ENCODE results near the gene SMG9.
"Not testable (repeated sequence)": the region's sequence is repeated elsewhere in the genome, so short reads cannot be mapped to it uniquely, and the experiment has no call there.

SMG9 gene

DNA sequence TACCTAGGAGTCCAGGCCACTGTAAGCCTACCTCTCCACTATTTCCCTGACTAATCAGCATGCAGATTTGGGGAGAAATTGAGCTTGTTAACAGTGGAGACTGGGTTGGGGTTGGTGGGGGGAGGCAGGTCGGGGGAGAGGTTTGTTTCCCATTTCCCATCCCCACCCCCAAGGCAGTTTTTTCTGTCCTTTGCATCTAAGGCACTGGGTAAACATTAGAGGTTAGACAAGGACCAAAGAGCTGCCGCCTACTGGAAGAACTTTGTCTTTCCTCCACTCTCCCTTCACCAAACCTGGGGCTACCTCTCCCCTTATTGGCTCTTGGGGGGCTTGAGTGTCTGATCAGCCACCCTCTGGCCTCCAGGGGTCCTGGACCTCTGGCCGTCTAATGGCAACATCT is 25.1 kb upstream of the SMG9 start:
- no peak for DNase-seq

- peak; percentile 25 to 67 for DNase-seq
These were observed 24.5 kb upstream of the SMG9 start for GRCh38 chr19:43779147-43779819.

- DNase-seq: no peak
These were observed 23.9 kb upstream of the SMG9 start for GRCh38 chr19:43778651-43779050.

- DNase-seq: peak in 1 of 2 donors; percentile 31
These were observed 22.5 kb upstream of the SMG9 start for GRCh38 chr19:43777163-43777695.

DNA sequence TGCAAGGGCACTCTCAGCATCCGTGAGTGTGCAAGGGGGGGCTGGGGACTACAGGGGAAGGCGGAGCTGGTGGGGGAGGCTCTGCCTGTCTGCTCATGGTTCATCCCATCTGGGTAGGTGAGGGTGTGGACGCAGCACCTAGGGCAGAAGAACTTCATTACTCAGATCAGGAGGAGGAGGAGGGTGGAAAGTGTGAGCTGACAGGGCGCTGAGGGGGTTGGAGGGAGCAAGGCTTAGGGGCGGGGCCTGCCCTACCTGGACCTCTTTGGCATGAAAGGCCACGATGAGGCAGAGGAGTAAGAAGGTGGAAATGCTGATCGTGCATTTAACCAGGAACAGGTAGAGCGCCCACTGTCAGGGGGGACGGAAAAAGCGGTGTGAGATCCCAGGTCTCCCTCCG is 21.5 kb upstream of the SMG9 start:
- DNase-seq: no peak

DNA sequence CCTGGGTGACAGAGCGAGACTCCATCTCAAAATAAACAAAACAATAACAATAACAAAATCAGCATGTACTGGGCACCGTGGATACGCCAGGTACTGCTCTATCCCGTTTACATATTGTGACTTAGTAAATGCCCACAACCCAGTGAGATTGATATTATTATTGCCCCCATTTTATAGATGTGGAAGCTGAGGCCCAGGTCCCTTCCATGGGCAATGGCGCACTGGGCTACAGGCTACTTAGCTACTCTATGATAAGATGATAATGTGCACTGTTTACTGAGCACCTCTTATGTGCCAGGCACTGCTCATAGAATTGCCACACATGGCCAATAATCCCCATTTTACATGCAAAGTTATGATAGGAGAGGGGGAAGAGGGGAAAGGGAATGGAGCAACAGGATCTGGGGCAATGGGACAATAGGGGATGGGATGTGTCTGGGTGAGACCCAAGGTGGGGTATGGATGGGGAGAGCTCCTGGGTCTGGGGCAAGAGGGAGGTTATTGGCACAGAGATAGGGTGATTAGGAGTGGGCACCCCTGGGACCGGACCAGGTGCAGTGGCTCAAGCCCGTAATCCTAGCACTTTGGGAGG is 20.6 kb upstream of the SMG9 start:
- DNase-seq: no peak

- not testable (repeated sequence) for DNase-seq
These were observed 20.1 kb upstream of the SMG9 start for GRCh38 chr19:43774940-43775258.

DNA sequence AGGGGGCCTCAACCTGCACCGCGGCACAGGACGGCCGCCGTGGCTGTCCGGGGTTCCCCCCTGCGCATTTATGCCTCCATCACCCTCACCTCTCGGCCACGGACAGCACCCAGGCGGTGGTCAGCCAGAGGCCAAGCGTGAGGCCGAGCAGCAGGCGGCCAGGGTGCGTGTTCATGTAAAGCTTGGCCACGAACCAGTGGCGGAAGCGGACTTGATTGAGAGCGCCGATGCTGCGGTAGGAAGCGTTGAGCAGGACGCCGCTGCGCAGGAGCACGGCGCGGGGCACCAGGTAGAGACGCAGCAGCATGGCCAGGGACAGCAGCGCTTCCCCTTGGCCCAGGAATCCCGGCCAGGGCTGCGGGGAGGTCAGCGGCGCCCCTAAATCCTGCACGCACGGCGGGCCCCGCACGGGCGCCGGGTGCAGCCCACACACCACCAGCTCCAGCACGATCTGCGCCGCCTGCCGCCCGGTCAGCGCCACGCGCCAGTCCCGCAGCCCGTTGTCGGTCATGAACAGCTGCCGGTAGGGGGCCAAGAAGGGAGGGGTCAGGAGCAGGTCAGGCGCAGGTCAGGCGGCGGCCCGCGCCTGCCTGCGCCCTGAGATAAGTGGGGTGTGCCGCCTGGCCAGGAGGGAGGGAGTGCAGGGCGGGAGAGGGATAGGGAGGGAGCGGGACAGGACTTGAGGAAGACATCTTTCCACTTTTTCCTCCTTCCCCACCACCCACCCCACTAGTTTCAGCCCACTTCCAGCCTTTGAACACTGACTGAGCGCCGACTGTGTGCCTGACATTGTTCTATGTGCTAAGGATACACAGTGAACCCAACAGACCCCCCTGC is 19.6 kb upstream of the SMG9 start:
- DNase-seq: peak; percentile 26 to 45

DNA sequence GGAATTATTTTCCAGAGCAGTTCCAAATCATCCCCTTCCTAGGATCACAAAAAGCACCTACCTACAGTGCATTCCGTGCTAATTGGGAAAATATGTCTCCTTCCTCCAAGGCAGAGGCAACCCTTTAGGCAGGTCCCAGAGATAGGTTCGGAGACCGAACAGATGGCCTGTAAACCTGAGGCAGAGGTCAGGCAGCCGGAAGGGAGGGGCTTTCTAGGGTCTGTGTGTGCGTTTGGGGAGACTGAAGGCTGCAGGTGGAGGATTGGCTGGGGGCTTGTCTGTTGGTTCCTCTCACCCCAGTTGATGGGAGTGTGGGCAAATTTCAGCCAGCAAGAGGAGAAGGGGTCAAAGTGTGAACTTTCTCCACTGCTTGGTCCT is 19.0 kb upstream of the SMG9 start:
- DNase-seq: no peak

DNA sequence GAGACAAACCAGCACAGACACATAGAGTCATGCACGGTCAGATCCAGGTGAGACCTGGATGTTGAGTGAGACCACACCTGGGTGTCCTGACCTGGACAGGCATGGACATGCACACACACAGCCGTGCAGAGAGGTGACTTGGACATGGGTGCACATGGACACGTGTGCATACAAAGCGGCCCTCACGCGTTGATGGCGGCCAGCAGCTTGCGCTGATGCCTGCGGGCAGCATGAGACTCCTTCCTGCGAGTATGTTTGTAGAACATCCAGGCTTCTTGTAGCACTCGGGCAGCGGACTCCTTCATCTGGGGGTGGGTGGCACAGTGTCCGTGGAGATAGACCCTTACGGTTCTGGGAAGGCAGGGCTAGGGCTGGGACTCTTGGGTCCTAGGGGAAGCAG is 14.5 kb upstream of the SMG9 start:
- DNase-seq: no peak

DNA sequence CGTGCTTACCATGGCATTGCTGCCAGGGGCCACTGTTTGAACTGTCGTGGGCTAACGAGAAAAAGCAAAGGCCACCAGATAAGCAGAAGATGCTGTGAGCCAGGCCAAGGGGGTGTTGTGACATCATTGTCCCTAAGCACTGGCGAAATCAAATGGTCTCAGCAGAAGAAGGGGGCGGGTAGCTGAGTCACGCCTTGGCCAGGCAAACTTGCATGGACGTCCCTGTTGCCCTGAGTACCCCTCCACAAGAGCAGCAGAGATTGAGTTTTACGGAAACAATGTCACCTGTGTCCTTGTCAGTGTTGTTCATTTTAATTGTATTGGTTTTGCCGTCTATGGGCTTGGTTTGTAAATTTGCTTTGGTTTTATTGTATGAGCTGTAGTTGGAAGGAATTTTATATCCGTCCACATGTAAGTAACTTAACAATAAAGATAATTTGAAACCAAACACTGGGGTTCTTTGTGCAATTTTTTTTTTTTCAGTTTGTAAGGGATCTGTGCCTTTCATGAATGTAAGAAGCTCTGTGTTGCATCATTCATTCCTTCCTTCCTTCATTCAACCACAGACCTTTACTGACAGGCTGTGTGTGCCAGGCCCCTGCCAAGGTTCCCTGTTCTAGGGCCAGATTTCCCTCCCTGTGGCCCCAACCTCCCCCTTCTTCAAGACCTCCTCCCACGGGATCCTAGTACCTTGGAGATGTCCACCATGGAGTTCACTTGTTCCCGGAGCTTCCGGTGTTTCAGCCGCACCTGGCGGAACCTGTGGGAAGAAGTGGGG is 13.7 kb upstream of the SMG9 start:
- DNase-seq: peak; percentile 86 to 94

DNA sequence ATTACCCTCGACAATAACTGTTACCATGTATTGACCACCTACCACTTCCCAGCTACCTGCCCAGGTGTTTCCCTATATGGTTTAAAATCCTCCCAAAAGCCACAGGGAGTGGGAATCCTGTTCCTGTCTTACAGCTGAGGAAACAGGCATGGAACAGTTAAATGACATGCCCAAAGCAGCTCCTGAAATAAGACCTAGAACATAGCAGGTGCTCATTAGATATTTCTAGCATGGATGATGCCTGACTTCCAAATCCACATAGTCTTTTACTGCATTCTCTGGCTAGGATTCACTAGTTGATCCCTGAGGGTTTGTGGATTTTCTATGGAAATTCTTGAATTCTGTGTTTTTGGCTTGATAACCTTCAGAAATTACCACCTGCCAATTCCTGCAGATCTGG is 13.1 kb upstream of the SMG9 start:
- no peak for DNase-seq

- no peak for DNase-seq
These were observed 12.6 kb upstream of the SMG9 start for GRCh38 chr19:43767316-43767715.

GRCh38 chr19:43766755-43767043 is 11.9 kb upstream of the SMG9 start:
- DNase-seq: no peak

DNA sequence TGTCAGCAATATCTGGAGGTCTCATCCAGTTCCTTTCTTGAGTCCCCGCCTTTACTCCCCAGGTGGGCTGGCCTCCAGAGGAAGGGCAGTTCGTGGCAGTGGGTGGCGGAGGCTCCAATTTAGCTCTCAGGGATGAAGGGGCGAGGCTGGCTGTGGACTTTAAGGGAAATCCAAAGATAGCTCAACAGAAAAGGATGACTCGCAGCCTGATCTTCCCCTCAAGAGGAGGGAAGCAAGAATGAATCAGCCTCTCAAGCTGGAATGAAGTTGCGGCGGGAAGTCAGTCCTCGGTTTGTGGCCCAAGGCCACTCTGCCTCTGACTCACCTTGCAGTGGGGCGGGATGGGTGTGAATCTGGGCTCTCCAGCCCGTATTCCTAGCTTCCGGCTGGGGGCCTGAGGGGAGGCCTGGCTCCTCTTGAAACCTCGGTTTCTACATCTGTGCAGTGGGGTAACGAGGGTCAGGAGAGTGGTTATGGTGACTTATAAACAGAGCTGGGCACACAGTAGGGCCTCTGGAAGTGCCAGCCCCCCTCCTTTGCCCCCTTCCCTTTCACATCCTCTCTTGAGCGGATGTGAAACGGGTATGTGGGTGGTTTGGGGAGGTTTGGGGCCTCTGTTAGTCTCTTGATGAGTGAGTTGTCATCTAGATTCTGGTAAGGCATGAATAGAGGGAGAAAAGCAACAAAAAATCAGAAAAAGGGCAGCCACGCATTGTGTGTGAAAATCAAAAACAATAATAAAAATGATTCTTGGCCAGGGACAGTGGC is 10.5 kb upstream of the SMG9 start:
- DNase-seq: peak; percentile 92 to 97

DNA sequence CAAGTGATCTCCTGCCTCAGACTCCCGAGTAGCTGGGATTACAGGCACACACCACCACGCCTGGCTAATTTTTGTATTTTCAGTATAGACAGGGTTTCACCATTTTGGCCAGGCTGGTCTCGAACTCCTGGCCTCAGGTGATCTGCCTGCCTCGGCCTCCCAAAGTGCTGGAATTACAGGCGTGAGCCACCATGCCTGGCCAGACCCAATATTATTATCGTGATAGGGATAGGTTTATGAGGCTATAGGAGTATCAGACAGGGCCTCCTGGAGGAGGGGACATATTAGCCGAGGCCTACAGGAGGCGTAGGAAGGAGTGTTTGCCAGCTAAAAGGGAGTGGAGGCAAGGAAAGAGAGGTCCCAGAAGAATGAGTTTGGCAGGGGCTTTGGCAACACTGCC is 9.9 kb upstream of the SMG9 start:
- DNase-seq: not testable (repeated sequence)

GRCh38 chr19:43763473-43763939 is 8.7 kb upstream of the SMG9 start:
- DNase-seq: peak; percentile 90 to 97

GRCh38 chr19:43762814-43763213 is 8.1 kb upstream of the SMG9 start:
- DNase-seq: no peak

GRCh38 chr19:43760941-43761340 is 6.2 kb upstream of the SMG9 start:
- DNase-seq: no peak

- peak; percentile 15 to 28 for DNase-seq
These were observed 4.8 kb upstream of the SMG9 start for GRCh38 chr19:43759515-43759914.

DNA sequence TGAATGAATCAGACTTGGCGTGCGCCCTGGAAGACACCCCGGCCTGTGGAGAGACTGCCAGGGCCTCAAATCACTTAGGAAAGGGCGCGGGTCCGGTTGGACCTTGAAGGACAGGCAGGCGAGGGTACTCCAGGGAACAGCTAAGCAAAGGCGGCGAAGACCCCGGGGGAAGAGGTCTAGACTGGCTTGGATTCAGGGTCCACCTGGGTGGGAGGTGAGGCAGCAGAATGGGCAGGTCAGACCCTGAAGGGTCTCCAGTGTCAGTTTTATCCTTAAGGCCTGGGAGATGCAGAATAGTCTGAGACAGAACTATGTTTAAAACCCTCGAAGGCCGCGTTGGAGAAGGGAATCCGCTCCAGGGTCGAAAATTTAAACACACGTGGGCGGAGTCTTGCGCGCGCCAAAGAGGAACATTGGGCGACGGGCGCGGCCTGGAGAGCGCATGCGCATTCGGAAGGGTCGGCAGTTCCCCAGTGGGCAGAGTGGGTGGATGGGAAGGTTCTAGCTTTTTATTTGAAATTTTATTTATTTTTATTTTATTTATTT is 567 bp upstream of the SMG9 start:
- DNase-seq: peak; percentile 88 to 93

- DNase-seq: no peak
These were observed 584 bp downstream of the SMG9 start for GRCh38 chr19:43754253-43754502.

Measured in inflammatory macrophage (primary cell).